K562 (cell line): Measurements from ENCODE around the gene FAM131C. TPM values are rescaled to one million over a fixed set of nuclear protein-coding genes. Genes with fewer than 3 reads are reported as not detected.

Source experiments
- ZNF311 ChIP-seq: fragments of 250-450 bp; sonication (Bioruptor Pico); IDR thresholded peaks from 2 replicates; pipeline ENCODE4 v1.4.0; 2020; ENCODE audit warnings: mild to moderate bottlenecking, moderate library complexity
- ZNF551 ChIP-seq: fragments of 250-450 bp; sonication (Bioruptor Pico); IDR thresholded peaks from 2 replicates; pipeline ENCODE4 v1.5.0; 2021; ENCODE audit warnings: mild to moderate bottlenecking, moderate library complexity
- polyA plus RNA-seq, 8 experiments: library from polyadenylated mRNA; depleted of rRNA in 4 of 8; stranded (reverse) in 5 of 8; unstranded in 3 of 8; fragments of >200 nt; fragmentation: Nextera tagmentation in 2 of 8; fragmentation: Illumina TruSeq in 1 of 8; extraction: Ambion mirVana in 2 of 8; extraction: Trizol in 1 of 8; gene quantifications; 2 replicates each; pipeline versions ENCODE4 v1.2.1 to v1.2.3, GENCODE V29; 2011 to 2014; ENCODE audit warnings: inconsistent platforms in 1 of 8, missing spikeins in 1 of 8
- total RNA-seq, 7 experiments: library from RNA; depleted of rRNA in 6 of 7; stranded (reverse); fragments of >200 nt in 6 of 7; fragmentation: Illumina TruSeq in 2 of 7; extraction: Trizol in 2 of 7; gene quantifications; 2 replicates each; pipeline versions ENCODE4 v1.2.1 to v1.2.3, GENCODE V29; 2011 to 2021; ENCODE audit warnings: low replicate concordance in 1 of 7
- TF ChIP-seq, protein P1 (sequence below): fragments of 450-650 bp; IDR thresholded peaks from 2 replicates; pipeline ENCODE4 v1.6.1; 2016; ENCODE audit warnings: low read depth
- TF ChIP-seq, protein P2 (sequence below): fragments of 450-650 bp; IDR thresholded peaks from 2 replicates; pipeline ENCODE4 v1.6.1; 2018; ENCODE audit not compliant: partially characterized antibody
- TF ChIP-seq, protein P3 (sequence below), 2 experiments: IDR thresholded peaks in 1 of 2; conservative IDR thresholded peaks in 1 of 2; 2 replicates each; pipeline ENCODE4 v1.6.1; 2016; ENCODE audit warnings: low read depth in 2 of 2, mild to moderate bottlenecking in 1 of 2, missing compliant biosample characterization in 1 of 2, missing genetic modification characterization in 1 of 2, moderate library complexity in 1 of 2
- TF ChIP-seq, protein P4 (sequence below): sonication (generic); formaldehyde crosslinking; IDR thresholded peaks from 2 replicates; pipeline ENCODE4 v1.8.0; 2022; ENCODE audit warnings: mild to moderate bottlenecking, missing genetic modification reagents

Gene FAM131C
- total and polyA plus RNA-seq, 9 of the 15 experiments (the other 6 are each of a cell fraction or from before 2014, with no cell fraction given) = 0.10 to 0.29 (median 0.16) TPM; not detected in 6

DNA sequence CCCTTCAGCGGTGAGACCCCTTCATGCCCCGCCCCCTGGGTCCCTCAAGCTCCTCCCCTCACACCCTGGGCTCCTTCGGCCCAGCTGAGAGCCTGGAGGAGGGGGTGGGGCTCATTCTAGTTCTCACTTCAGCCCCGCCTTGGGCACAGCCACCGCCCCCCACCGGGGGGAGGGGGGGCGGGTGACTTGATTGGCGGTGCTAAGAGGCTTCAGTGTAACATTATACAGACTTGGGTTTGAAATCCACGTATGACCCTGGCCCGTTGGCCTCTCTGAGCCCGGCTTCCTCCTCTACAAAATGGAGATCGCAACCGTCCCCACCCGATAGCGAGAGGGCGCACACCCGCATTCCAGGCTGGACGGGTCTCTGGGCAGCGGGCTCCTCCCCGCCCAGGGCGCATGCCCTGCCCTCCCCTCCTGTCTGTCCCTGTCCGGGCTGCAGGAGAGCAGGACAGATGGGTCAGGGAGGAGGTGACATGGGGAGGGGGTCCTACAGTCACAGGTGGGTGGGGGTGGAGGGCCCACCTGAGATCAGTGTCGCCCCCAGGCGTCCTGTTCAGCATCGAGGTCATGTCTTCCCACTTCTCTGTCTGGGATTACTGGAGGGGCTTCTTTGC is 24.8 kb downstream of the FAM131C start (continued):
- TF ChIP-seq, protein P1, sequence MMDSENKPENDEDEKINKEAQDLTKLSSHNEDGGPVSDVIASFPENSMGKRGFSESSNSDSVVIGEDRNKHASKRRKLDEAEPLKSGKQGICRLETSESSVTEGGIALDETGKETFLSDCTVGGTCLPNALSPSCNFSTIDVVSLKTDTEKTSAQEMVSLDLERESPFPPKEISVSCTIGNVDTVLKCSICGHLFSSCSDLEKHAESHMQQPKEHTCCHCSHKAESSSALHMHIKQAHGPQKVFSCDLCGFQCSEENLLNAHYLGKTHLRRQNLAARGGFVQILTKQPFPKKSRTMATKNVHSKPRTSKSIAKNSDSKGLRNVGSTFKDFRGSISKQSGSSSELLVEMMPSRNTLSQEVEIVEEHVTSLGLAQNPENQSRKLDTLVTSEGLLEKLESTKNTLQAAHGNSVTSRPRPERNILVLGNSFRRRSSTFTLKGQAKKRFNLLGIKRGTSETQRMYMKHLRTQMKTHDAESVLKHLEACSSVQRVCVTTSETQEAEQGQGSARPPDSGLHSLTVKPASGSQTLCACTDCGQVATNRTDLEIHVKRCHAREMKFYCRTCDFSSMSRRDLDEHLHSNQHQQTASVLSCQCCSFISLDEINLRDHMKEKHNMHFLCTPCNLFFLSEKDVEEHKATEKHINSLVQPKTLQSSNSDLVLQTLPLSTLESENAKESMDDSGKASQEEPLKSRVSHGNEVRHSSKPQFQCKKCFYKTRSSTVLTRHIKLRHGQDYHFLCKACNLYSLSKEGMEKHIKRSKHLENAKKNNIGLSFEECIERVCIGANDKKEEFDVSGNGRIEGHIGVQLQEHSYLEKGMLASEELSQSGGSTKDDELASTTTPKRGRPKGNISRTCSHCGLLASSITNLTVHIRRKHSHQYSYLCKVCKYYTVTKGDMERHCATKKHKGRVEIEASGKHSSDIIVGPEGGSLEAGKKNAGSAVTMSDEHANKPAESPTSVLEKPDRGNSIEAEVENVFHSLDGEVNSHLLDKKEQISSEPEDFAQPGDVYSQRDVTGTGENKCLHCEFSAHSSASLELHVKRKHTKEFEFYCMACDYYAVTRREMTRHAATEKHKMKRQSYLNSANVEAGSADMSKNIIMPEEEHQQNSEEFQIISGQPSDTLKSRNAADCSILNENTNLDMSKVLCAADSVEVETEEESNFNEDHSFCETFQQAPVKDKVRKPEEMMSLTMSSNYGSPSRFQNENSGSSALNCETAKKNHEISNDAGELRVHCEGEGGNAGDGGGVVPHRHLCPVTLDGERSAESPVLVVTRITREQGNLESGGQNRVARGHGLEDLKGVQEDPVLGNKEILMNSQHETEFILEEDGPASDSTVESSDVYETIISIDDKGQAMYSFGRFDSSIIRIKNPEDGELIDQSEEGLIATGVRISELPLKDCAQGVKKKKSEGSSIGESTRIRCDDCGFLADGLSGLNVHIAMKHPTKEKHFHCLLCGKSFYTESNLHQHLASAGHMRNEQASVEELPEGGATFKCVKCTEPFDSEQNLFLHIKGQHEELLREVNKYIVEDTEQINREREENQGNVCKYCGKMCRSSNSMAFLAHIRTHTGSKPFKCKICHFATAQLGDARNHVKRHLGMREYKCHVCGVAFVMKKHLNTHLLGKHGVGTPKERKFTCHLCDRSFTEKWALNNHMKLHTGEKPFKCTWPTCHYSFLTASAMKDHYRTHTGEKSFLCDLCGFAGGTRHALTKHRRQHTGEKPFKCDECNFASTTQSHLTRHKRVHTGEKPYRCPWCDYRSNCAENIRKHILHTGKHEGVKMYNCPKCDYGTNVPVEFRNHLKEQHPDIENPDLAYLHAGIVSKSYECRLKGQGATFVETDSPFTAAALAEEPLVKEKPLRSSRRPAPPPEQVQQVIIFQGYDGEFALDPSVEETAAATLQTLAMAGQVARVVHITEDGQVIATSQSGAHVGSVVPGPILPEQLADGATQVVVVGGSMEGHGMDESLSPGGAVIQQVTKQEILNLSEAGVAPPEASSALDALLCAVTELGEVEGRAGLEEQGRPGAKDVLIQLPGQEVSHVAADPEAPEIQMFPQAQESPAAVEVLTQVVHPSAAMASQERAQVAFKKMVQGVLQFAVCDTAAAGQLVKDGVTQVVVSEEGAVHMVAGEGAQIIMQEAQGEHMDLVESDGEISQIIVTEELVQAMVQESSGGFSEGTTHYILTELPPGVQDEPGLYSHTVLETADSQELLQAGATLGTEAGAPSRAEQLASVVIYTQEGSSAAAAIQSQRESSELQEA = no peak
- TF ChIP-seq, protein P2, sequence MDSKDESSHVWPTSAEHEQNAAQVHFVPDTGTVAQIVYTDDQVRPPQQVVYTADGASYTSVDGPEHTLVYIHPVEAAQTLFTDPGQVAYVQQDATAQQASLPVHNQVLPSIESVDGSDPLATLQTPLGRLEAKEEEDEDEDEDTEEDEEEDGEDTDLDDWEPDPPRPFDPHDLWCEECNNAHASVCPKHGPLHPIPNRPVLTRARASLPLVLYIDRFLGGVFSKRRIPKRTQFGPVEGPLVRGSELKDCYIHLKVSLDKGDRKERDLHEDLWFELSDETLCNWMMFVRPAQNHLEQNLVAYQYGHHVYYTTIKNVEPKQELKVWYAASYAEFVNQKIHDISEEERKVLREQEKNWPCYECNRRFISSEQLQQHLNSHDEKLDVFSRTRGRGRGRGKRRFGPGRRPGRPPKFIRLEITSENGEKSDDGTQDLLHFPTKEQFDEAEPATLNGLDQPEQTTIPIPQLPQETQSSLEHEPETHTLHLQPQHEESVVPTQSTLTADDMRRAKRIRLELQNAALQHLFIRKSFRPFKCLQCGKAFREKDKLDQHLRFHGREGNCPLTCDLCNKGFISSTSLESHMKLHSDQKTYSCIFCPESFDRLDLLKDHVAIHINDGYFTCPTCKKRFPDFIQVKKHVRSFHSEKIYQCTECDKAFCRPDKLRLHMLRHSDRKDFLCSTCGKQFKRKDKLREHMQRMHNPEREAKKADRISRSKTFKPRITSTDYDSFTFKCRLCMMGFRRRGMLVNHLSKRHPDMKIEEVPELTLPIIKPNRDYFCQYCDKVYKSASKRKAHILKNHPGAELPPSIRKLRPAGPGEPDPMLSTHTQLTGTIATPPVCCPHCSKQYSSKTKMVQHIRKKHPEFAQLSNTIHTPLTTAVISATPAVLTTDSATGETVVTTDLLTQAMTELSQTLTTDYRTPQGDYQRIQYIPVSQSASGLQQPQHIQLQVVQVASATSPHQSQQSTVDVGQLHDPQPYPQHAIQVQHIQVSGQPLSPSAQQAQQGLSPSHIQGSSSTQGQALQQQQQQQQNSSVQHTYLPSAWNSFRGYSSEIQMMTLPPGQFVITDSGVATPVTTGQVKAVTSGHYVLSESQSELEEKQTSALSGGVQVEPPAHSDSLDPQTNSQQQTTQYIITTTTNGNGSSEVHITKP = peak; percentile 98
- TF ChIP-seq ZNF311 (no peak), ZNF551 (no peak)
- TF ChIP-seq, protein P3, sequence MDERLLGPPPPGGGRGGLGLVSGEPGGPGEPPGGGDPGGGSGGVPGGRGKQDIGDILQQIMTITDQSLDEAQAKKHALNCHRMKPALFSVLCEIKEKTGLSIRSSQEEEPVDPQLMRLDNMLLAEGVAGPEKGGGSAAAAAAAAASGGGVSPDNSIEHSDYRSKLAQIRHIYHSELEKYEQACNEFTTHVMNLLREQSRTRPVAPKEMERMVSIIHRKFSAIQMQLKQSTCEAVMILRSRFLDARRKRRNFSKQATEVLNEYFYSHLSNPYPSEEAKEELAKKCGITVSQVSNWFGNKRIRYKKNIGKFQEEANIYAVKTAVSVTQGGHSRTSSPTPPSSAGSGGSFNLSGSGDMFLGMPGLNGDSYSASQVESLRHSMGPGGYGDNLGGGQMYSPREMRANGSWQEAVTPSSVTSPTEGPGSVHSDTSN (CRISPR knock-in tag; IDR thresholded peaks at IDR 0.05; ENCODE audit: low read depth) = no peak
- TF ChIP-seq, protein P3 (tag; conservative IDR thresholded peaks at IDR 0.05; ENCODE audit: low read depth) = no peak
- TF ChIP-seq, protein P4, sequence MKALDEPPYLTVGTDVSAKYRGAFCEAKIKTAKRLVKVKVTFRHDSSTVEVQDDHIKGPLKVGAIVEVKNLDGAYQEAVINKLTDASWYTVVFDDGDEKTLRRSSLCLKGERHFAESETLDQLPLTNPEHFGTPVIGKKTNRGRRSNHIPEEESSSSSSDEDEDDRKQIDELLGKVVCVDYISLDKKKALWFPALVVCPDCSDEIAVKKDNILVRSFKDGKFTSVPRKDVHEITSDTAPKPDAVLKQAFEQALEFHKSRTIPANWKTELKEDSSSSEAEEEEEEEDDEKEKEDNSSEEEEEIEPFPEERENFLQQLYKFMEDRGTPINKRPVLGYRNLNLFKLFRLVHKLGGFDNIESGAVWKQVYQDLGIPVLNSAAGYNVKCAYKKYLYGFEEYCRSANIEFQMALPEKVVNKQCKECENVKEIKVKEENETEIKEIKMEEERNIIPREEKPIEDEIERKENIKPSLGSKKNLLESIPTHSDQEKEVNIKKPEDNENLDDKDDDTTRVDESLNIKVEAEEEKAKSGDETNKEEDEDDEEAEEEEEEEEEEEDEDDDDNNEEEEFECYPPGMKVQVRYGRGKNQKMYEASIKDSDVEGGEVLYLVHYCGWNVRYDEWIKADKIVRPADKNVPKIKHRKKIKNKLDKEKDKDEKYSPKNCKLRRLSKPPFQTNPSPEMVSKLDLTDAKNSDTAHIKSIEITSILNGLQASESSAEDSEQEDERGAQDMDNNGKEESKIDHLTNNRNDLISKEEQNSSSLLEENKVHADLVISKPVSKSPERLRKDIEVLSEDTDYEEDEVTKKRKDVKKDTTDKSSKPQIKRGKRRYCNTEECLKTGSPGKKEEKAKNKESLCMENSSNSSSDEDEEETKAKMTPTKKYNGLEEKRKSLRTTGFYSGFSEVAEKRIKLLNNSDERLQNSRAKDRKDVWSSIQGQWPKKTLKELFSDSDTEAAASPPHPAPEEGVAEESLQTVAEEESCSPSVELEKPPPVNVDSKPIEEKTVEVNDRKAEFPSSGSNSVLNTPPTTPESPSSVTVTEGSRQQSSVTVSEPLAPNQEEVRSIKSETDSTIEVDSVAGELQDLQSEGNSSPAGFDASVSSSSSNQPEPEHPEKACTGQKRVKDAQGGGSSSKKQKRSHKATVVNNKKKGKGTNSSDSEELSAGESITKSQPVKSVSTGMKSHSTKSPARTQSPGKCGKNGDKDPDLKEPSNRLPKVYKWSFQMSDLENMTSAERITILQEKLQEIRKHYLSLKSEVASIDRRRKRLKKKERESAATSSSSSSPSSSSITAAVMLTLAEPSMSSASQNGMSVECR (CRISPR knock-in tag) = peak; percentile 48; the same call in 1 of the 2 replicates
